PC-3 (cell line): ENCODE measurements around the gene BRF1.

Experiments
- CTCF ChIP-seq: fragments of 300-600 bp; sonication (generic); conservative IDR thresholded peaks from 2 replicates; pipeline ENCODE4 v1.5.1; 2017; ENCODE audit warnings: antibody characterized with exemption, low read depth, mild to moderate bottlenecking, low read length
- EZH2 ChIP-seq: fragments of 300-600 bp; sonication (generic); IDR thresholded peaks from one replicate; pipeline ENCODE4 v1.6.1; 2017; ENCODE audit warnings: antibody characterized with exemption, mild to moderate bottlenecking, low read length; ENCODE audit not compliant: unreplicated experiment
- EZH2phosphoT487 ChIP-seq: fragments of 300-600 bp; sonication (generic); IDR thresholded peaks from 2 replicates; pipeline ENCODE4 v1.6.1; 2018; ENCODE audit warnings: mild to moderate bottlenecking, antibody characterized with exemption, low read length, borderline replicate concordance

- TF ChIP-seq CTCF (no peak), EZH2 (no peak), EZH2phosphoT487 (no peak)
These were observed 79.9 kb downstream of the BRF1 start for GRCh38 chr14:105220699-105221597.
